ENCODE measurements around the gene ATL1. TPM values are rescaled to one million over a fixed set of nuclear protein-coding genes. Genes with fewer than 3 reads are reported as not detected.
"Not testable (repeated sequence)": the region's sequence is repeated elsewhere in the genome, so short reads cannot be mapped to it uniquely, and the experiment has no call there.

The ATL1 gene
- total RNA-seq, 1 donor from 2014 or later = 8.8 TPM

GRCh38 chr14:50601394-50601793, 41.4 kb downstream of the ATL1 start:
- DNase-seq (ENCODE audit: low spot score) = no peak

DNA sequence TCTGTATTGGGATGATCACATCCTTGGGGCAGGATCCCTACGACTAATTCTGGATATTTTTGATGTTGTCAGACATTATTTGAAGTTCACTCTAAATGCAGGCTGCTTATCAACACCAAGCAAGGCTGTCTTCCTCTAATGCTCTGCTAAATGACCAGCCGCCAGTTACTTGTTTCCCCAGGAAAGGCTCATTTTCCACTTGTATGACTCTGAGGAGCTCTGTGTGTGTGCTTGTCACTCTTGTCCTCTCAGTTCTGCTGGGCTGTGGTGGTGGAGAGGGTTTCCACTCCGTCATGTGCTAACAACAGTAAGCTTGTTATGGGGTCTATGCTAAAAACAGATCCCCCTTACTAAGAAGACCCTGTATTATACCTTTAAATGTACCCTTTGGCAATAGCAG, 42.1 kb downstream of the ATL1 start:
- DNase-seq (ENCODE audit: low spot score) = no peak

- no peak for DNase-seq (ENCODE audit: low spot score)
Measured at GRCh38 chr14:50603565-50603964, 43.6 kb downstream of the ATL1 start.

DNA sequence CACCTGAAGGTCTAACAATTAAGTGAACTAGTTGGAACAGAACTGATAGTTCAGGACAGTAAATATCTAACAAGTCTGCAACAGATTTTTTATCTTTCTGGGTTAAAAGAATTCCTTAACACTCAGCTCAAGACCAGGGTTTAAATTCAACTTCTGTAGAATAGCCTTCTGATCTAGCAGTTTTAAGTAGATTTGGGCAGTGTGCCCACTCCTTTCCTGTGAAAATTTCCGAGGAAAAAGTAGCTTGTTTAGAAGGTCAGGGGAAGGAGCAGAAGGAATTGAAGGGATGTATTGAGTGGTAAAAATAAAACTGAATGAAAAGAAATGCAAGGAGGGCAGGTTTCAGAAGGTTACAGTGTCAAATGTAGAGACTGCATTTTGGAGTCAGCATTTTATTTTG, 45.8 kb downstream of the ATL1 start:
- no peak for DNase-seq (ENCODE audit: low spot score)

DNA sequence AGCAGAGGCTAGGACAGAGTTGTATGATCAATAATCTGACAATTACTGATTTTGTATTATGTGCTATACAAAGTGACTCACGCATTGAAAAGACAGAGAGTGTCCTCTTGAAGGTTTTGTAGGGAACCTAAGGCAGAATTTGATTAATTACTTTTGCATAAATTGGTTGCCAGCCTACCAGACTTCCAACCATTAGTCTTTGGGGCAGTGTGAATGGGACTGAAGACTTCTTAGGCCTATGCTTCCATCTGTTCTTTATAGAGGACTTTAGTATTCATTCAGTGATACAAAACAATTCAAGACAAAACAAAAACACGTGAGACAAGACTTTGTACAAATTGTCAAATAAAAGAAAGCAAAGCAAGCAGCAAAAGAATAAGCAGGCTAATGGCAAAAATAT, 46.5 kb downstream of the ATL1 start:
- DNase-seq (ENCODE audit: low spot score) = no peak

- no peak for DNase-seq (ENCODE audit: low spot score)
Measured at GRCh38 chr14:50607181-50607580, 47.2 kb downstream of the ATL1 start.

GRCh38 chr14:50607761-50608160, 47.8 kb downstream of the ATL1 start:
- no peak for DNase-seq (ENCODE audit: low spot score)

DNA sequence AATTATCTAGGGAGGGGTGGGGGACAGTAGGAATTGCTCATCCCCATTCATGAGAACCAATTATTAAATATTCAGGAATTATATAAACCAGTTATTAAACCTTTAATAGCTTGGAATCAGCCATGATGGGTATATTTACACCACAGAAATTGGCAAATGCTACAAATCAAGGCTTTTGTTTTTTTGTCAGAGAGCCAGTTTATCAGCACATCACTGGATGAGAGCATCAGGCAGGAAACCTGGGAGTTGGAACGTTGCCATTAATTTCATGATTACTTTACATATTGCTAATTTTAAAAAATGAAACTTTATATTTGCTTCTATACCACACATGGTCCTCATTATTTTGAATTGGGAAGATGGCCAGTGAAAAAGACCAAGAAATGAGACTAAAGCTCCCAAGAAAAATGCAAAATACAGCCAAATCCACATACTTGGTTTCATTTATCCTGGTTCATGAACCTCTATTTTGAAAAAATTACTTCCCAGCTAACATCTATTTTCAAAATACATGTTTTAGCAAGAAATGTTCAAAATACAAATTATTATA, 48.4 kb downstream of the ATL1 start:
- no peak for DNase-seq (ENCODE audit: low spot score)

GRCh38 chr14:50610465-50610864, 50.5 kb downstream of the ATL1 start:
- no peak for DNase-seq (ENCODE audit: low spot score)

DNA sequence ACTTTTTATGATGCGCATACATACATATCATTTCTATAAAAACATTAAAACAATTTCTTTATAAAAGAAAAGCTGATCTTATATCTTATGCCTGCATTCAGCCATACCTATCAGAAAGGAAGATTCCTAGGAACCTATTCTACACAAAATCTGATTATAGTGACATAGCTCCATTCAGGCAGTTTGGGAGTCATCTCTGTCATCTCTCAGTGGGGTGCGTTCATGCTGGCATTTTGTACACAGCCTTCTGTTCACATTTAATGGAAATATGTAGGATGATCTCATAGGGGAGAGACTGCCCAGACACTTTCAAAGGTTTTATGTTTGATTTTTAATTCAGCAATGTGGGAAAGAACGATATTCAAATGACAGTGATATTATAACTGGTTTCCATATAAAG, 52.9 kb downstream of the ATL1 start:
- DNase-seq (ENCODE audit: low spot score) = no peak

- no peak for DNase-seq (ENCODE audit: low spot score)
Measured at GRCh38 chr14:50615056-50615455, 55.1 kb downstream of the ATL1 start.

- no peak for DNase-seq (ENCODE audit: low spot score)
Measured at GRCh38 chr14:50615552-50615951, 55.6 kb downstream of the ATL1 start.

- DNase-seq (ENCODE audit: low spot score) = no peak
Measured at GRCh38 chr14:50616275-50616674, 56.3 kb downstream of the ATL1 start.

GRCh38 chr14:50619569-50620141, 59.7 kb downstream of the ATL1 start:
- no peak for DNase-seq (ENCODE audit: low spot score)

DNA sequence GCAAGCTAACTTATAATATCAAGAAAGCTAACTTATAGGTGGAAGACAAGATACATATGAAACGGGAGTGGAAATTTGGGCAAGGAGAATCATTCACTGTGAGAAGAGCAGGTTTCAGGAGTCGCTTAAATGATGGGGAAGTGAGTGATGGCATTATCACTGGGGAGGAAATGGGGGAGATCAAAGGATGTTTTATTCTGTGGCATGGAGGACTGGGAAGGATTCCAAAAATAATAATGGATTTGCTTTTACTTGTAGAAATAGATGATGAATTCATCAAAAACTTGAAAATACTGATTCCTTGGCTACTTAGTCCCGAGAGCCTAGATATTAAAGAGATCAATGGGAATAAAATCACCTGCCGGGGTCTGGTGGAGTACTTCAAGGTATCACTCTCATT, 60.4 kb downstream of the ATL1 start:
- DNase-seq (ENCODE audit: low spot score) = no peak

DNA sequence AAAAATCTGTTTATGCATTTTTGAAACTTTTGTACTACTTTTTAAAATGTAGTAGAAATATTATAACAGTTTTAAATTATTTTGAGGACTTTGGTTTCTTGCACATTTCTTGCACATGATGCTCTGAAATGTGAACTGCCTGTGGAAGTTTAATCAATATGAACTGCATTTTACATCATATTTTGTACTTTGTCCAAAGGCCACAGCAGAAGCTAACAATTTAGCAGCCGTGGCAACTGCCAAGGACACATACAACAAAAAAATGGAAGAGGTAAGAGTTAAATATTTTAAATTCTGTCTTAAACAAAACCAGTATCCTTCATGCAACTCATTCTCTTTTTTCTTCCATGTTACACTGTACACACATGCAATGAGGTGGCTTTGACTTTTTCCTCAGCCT, 63.0 kb downstream of the ATL1 start:
- DNase-seq (ENCODE audit: low spot score) = no peak

DNA sequence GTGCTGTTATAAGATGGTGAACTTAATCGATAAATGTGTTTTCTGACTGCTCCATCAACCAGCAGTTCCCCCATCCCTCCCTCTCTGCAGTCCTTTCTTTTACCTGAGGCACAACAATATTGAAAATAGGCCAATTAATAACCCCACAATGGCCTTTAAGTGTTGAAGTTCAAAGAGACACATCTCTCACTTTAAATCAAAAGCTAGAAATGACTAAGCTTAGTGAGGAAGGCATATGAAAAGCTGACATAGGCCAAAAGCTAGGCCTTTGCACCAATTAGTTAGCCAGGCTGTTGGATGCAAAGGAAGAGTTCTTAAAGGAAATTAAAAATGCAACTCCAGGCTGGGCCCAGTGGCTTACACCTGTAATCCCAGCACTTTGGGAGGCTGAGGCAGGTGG, 64.5 kb downstream of the ATL1 start:
- no peak for DNase-seq (ENCODE audit: low spot score)

DNA sequence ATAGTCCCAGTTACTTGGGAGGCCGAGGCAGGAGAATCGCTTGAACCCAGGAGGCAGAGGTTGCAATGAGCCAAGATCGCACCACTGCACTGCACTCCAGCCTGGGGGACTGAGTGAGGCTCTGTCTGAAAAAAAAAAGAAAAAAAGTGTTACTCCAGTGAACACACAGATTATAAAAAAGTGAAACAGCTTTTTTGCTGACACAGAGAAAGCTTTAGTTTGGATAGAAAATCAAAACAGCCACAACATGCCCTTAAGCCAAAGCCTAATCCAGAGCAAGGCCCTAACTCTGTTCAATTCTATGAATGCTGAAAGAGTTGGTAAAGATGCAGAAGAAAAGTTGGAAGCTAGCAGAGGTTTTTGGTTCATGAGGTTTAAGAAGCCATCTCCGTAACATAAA, 65.0 kb downstream of the ATL1 start:
- DNase-seq (ENCODE audit: low spot score) = not testable (repeated sequence)

DNA sequence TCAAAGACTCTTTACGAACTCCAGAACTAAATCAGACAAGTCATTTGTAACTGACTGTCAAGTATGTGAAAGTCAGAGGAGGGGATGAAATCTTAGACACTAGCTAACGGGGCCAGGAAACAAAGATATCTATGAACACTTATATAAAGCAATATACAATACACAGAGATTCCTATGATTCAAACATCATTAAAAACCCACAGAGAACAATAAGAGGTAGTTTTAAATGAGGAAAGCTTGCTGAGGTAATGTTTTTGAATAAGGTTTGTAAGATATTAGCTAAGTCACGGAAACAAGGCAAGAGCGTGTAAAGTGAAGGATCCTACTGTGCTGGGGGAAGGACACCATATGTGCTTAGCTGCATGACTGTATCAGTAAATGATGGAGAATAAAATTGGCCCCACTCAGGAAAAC, 71.5 kb downstream of the ATL1 start:
- DNase-seq (ENCODE audit: low spot score) = no peak

DNA sequence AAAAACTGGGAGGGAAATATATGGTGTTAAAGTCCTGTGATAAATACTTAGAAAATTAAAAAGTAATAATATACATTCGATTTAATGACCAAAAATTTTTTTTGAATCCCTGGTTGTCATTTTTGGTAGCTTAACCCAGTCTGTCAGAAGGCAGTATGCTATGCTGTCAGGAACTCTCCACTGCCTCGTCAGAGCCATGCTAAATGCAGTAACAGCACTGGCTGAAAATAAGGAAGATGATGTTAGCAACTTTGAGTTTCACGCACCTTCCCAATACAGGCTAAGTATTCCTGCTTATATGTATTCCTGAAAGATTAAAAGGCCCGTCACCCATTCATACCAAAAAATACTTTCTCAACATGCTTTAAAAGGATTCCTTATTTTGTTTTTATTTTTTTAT, 74.0 kb downstream of the ATL1 start:
- no peak for DNase-seq (ENCODE audit: low spot score)

GRCh38 chr14:50635141-50635540, 75.2 kb downstream of the ATL1 start:
- DNase-seq (ENCODE audit: low spot score) = no peak

GRCh38 chr14:50647282-50647681, 87.3 kb downstream of the ATL1 start:
- no peak for DNase-seq (ENCODE audit: low spot score)

GRCh38 chr14:50647753-50648152, 87.8 kb downstream of the ATL1 start:
- DNase-seq (ENCODE audit: low spot score) = no peak

DNA sequence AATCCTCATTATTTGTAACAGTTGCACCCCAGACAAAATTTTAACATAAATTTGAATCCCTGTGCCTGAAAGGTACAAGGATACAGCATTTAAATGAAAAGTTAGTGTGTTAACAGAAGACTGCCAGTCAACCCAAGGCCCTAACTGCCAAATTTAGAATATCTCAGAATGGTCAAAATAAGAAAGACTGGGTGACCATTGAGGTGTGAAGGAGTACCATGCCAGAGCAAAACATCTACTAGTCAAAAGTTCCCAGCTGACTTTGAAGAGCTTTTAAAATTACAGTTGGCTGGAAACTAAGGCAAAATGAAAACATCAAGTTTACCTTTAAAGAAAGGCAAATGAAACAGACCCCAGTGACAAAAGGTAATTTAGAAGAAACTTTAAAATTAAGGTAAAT, 89.7 kb downstream of the ATL1 start:
- DNase-seq (ENCODE audit: low spot score) = no peak

Measured in ureter (tissue), 1 donor.